Measurements from ENCODE around the gene OR9I1. TPM values are rescaled to one million over a fixed set of nuclear protein-coding genes. Genes with fewer than 3 reads are reported as not detected.

OR9I1 gene
- total and polyA plus RNA-seq, 2 donors (not counting 1 experiment from before 2014, with no cell fraction given) = not detected

DNA sequence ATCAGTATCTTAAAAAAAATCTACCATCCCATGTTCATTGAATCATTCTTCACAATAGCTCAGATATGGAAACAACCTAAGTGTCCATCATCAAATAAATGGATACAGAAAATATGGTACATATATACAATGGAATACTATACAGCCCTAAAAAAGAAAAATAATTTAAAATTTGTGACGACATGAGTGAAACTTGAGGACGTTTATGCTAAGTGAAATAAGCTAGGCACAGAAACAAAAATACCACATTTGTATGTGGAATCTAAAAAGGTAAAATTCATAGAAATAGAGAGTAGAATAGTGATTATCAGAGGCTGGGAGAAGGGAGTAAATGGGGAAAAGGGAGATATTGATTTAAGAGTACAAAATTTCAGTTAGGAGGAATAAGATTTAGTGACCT, 38.8 kb downstream of the OR9I1 start:
- Histone ChIP-seq H3K4me2 (ENCODE audit: extremely low read depth, insufficient read depth, low read length) (no peak overlapping the region), H3K27ac (ENCODE audit: insufficient read depth, low read length) (no peak overlapping the region), H3K9me3 (ENCODE audit: control insufficient read depth, insufficient read depth, low read depth, low read length) (no peaks in the 10 kb centered on the region), H4K20me1 (ENCODE audit: control insufficient read depth, extremely low read depth, insufficient read depth, low read length) (no peaks in the 10 kb centered on the region), H3K9ac (ENCODE audit: insufficient read depth, low read length) (no peak overlapping the region), H3K36me3 (ENCODE audit: control insufficient read depth, insufficient read depth, low read length) (no peaks in the 10 kb centered on the region), H2AFZ (ENCODE audit: low read length) (no peak overlapping the region), H3K4me3 (replicated peaks in 1 of 4; ENCODE audit: control extremely low read depth in 1 of 4, insufficient read depth in 1 of 4, low read depth in 3 of 4, low read length in 4 of 4) (no peak overlapping the region), H3K4me1 (ENCODE audit: control insufficient read depth, extremely low read depth, insufficient read depth, low read length) (no peaks in the 10 kb centered on the region), H3K27me3 (ENCODE audit: control insufficient read depth, insufficient read depth, low read length) (no peaks in the 10 kb centered on the region), H3K79me2 (ENCODE audit: control insufficient read depth, insufficient read depth, low read length) (no peaks in the 10 kb centered on the region)
- TF ChIP-seq, protein P1, sequence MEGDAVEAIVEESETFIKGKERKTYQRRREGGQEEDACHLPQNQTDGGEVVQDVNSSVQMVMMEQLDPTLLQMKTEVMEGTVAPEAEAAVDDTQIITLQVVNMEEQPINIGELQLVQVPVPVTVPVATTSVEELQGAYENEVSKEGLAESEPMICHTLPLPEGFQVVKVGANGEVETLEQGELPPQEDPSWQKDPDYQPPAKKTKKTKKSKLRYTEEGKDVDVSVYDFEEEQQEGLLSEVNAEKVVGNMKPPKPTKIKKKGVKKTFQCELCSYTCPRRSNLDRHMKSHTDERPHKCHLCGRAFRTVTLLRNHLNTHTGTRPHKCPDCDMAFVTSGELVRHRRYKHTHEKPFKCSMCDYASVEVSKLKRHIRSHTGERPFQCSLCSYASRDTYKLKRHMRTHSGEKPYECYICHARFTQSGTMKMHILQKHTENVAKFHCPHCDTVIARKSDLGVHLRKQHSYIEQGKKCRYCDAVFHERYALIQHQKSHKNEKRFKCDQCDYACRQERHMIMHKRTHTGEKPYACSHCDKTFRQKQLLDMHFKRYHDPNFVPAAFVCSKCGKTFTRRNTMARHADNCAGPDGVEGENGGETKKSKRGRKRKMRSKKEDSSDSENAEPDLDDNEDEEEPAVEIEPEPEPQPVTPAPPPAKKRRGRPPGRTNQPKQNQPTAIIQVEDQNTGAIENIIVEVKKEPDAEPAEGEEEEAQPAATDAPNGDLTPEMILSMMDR (conservative IDR thresholded peaks at IDR 0.05 in 1 of 2, IDR thresholded peaks at IDR 0.05 in 1 of 2; ENCODE audit: low read depth in 1 of 2, low read length in 2 of 2) = no peak
- no peak for TF ChIP-seq EZH2 (IDR thresholded peaks at IDR 0.05; ENCODE audit: low read length, missing control alignments)
- no peak for DNase-seq (ENCODE audit: low read depth in 2 of 2)

GRCh38 chr11:58075781-58076180, 49.5 kb downstream of the OR9I1 start:
- H3K27me3 ChIP-seq (ENCODE audit: control insufficient read depth, insufficient read depth, low read length) = no peaks in the 10 kb centered on the region
- H3K27ac ChIP-seq (ENCODE audit: insufficient read depth, low read length) = no peak overlapping the region
- H3K9me3 ChIP-seq (ENCODE audit: control insufficient read depth, insufficient read depth, low read depth, low read length) = no peaks in the 10 kb centered on the region
- no peak overlapping the region for H2AFZ ChIP-seq (ENCODE audit: low read length)
- H3K36me3 ChIP-seq (ENCODE audit: control insufficient read depth, insufficient read depth, low read length) = no peaks in the 10 kb centered on the region
- H3K4me1 ChIP-seq (ENCODE audit: control insufficient read depth, extremely low read depth, insufficient read depth, low read length) = no peaks in the 10 kb centered on the region
- H3K9ac ChIP-seq (ENCODE audit: insufficient read depth, low read length) = no peak overlapping the region
- H3K4me2 ChIP-seq (ENCODE audit: extremely low read depth, insufficient read depth, low read length) = no peak overlapping the region
- H3K79me2 ChIP-seq (ENCODE audit: control insufficient read depth, insufficient read depth, low read length) = no peaks in the 10 kb centered on the region
- H3K4me3 ChIP-seq (replicated peaks in 1 of 4; ENCODE audit: control extremely low read depth in 1 of 4, insufficient read depth in 1 of 4, low read depth in 3 of 4, low read length in 4 of 4) = no peak overlapping the region
- no peaks in the 10 kb centered on the region for H4K20me1 ChIP-seq (ENCODE audit: control insufficient read depth, extremely low read depth, insufficient read depth, low read length)
- TF ChIP-seq EZH2 (IDR thresholded peaks at IDR 0.05; ENCODE audit: low read length, missing control alignments) = no peak
- TF ChIP-seq, protein P1 (conservative IDR thresholded peaks at IDR 0.05 in 1 of 2, IDR thresholded peaks at IDR 0.05 in 1 of 2; ENCODE audit: low read depth in 1 of 2, low read length in 2 of 2) = no peak
- DNase-seq (ENCODE audit: low read depth in 2 of 2) = peak; percentile 52 to 54

DNA sequence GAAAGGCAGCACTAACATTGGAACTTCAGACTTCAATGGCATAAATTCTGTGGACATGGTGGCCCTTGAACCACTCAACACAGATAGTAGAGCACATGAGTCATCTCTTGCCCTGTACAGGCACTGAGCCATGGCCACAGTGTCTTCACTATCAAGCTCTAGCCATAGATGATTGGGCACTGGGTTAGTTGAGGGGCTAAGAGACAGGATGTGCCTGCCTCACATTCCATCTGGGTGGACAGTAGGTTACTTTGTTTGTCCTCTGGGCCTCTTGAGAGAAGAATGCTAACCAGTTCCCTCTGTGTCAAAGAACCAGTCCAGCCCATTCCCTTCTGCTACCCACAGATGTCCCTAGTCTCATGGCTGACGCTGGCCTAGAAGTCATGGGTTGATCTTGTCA, 54.7 kb downstream of the OR9I1 start:
- no peak for DNase-seq (ENCODE audit: low read depth in 2 of 2)
- H3K9ac ChIP-seq (ENCODE audit: insufficient read depth, low read length) = no peak overlapping the region

More for the DNA sequence above, 54.7 kb downstream of the OR9I1 start:
- Histone ChIP-seq H3K4me3 (replicated peaks in 1 of 4; ENCODE audit: control extremely low read depth in 1 of 4, insufficient read depth in 1 of 4, low read depth in 3 of 4, low read length in 4 of 4) (no peak overlapping the region), H3K27me3 (ENCODE audit: control insufficient read depth, insufficient read depth, low read length) (no peaks in the 10 kb centered on the region), H2AFZ (ENCODE audit: low read length) (no peak overlapping the region), H3K4me2 (ENCODE audit: extremely low read depth, insufficient read depth, low read length) (no peak overlapping the region), H4K20me1 (ENCODE audit: control insufficient read depth, extremely low read depth, insufficient read depth, low read length) (no peaks in the 10 kb centered on the region), H3K27ac (ENCODE audit: insufficient read depth, low read length) (no peak overlapping the region), H3K4me1 (ENCODE audit: control insufficient read depth, extremely low read depth, insufficient read depth, low read length) (no peaks in the 10 kb centered on the region), H3K9me3 (ENCODE audit: control insufficient read depth, insufficient read depth, low read depth, low read length) (no peaks in the 10 kb centered on the region), H3K36me3 (ENCODE audit: control insufficient read depth, insufficient read depth, low read length) (no peaks in the 10 kb centered on the region), H3K79me2 (ENCODE audit: control insufficient read depth, insufficient read depth, low read length) (no peaks in the 10 kb centered on the region)
- no peak for TF ChIP-seq EZH2 (IDR thresholded peaks at IDR 0.05; ENCODE audit: low read length, missing control alignments)
- TF ChIP-seq, protein P1 (conservative IDR thresholded peaks at IDR 0.05 in 1 of 2, IDR thresholded peaks at IDR 0.05 in 1 of 2; ENCODE audit: low read depth in 1 of 2, low read length in 2 of 2) = no peak
